Uterus (tissue), 2 donors: Measurements from ENCODE around the gene FRMD8.

Experiments
- POLR2A ChIP-seq, 2 donors: fragments of 450-650 bp; IDR thresholded peaks; one replicate each; pipeline ENCODE4 v1.6.1; 2016; ENCODE audit warnings: antibody characterized with exemption in 2 of 2, mild to moderate bottlenecking in 1 of 2, moderate library complexity in 1 of 2
- TF ChIP-seq, protein P1 (sequence below), 4 experiments: fragments of 200-600 bp in 2 of 4; fragments of 450-650 bp in 2 of 4; sonication (generic) in 2 of 4; IDR thresholded peaks; one replicate each; pipeline ENCODE4 v1.5.1; 2016 to 2019; ENCODE audit warnings: antibody characterized with exemption in 4 of 4, mild to moderate bottlenecking in 2 of 4, moderate library complexity in 1 of 4

- TF ChIP-seq POLR2A (IDR thresholded peaks at IDR 0.05), result no peak
- TF ChIP-seq, protein P1, sequence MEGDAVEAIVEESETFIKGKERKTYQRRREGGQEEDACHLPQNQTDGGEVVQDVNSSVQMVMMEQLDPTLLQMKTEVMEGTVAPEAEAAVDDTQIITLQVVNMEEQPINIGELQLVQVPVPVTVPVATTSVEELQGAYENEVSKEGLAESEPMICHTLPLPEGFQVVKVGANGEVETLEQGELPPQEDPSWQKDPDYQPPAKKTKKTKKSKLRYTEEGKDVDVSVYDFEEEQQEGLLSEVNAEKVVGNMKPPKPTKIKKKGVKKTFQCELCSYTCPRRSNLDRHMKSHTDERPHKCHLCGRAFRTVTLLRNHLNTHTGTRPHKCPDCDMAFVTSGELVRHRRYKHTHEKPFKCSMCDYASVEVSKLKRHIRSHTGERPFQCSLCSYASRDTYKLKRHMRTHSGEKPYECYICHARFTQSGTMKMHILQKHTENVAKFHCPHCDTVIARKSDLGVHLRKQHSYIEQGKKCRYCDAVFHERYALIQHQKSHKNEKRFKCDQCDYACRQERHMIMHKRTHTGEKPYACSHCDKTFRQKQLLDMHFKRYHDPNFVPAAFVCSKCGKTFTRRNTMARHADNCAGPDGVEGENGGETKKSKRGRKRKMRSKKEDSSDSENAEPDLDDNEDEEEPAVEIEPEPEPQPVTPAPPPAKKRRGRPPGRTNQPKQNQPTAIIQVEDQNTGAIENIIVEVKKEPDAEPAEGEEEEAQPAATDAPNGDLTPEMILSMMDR (IDR thresholded peaks at IDR 0.05), result no peak
These were observed 53.1 kb downstream of the FRMD8 start for GRCh38 chr11:65439331-65440181.
